Measurements from ENCODE around the gene PPP1CB.
"Not testable (repeated sequence)": the region's sequence is repeated elsewhere in the genome, so short reads cannot be mapped to it uniquely, and the experiment has no call there.

Gene PPP1CB

GRCh38 chr2:28751252-28751955, at the start of gene PPP1CB:
Gene PPP1CB (plus strand): TSS chr2:28751830. CDS start chr2:28752125, 295 bp downstream.
- ATAC-seq = peak; percentile 86 to 88

GRCh38 chr2:28702415-28702861, 49.2 kb upstream of the PPP1CB start:
- ATAC-seq = no peak

- ATAC-seq = no peak
Measured at GRCh38 chr2:28702878-28703277, 48.8 kb upstream of the PPP1CB start.

GRCh38 chr2:28704621-28705020, 47.0 kb upstream of the PPP1CB start:
- no peak for ATAC-seq

DNA sequence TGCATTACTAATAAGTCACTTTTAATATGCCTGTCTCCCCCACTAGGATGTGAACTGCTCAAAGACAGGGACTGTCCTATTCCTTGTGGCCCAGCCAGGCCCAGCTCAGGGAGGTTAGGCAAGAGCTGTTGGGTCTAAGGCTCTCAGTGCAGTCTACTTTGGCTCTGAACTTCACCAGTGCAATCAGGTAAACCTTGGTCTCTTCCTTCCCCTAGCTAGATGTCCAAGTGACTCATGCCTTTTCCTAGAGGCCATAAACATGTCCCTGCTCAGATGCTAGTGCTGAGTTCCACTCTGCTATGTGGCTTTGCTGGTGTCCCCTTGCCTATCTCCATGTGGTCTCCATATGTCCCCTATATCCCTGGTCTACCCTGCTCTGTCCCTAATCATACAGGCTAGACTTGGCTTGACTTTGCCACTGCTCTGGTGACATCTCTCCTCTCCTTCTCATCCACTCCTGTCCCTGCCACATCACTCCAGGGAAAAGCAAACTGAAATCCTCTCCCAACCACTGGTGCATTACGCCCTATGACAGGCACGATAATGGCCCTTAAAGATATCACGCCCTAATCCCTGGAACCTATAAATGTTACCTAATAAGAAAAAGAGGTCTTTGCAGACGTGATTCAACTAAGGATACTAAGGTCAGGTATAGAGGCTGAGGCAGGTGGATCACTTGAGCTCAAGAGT, 45.7 kb upstream of the PPP1CB start:
- ATAC-seq = no peak

GRCh38 chr2:28707592-28707991, 44.0 kb upstream of the PPP1CB start:
- ATAC-seq = no peak

DNA sequence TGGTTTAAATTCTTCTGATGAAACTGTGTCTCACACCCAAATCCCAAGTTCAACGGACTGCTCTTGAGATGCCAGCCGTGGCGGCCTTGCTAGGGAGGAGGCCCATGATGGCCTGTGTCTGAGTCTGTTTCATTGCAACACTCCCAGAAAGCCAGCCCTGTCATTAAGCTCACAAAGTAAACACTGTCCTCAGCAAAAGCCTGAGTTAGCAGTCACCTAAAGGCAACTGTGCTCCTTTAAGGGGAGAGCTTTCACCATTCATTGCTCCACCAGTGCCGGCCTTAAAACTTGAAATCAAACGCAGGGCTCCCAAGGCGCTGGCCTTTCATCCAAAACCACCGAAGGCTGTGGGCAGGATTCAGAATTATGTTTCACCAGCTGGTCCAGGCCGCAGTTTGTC, 42.5 kb upstream of the PPP1CB start:
- no peak for ATAC-seq

- ATAC-seq = no peak
Measured at GRCh38 chr2:28710545-28710944, 41.1 kb upstream of the PPP1CB start.

- peak; percentile 67 to 69 for ATAC-seq
Measured at GRCh38 chr2:28713577-28714298, 37.9 kb upstream of the PPP1CB start.

DNA sequence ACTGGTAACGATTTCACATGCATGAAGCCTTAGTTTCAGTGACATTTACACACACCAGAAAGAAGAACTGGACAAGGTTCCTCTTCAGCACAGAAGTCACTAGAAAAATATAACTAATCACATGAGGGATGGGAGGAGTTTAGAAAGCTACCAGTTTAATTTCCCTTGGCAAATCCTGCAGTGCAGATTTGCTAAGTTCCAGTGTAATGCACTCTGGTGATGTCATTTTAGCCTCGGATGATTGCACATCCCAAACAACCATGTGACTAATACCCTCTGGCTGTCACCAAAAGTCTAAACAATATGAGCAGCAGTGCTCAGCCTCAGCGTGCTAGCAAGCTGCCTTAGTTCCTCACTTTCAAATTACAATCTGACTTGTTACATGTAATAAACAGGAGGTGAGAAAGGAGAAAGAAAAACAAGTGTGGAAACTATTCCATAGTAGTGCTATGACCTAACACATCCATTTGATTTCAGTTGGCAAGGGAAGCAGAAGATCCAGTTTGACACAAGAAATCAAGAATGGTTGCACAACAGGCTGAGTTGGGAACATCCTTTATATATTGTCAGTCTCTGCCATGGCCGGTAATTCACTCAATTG, 35.3 kb upstream of the PPP1CB start:
- ATAC-seq = peak in 1 of 2 donors; percentile 21

- no peak for ATAC-seq
Measured at GRCh38 chr2:28717339-28717758, 34.3 kb upstream of the PPP1CB start.

GRCh38 chr2:28720345-28720744, 31.3 kb upstream of the PPP1CB start:
- ATAC-seq = no peak

- ATAC-seq = no peak
Measured at GRCh38 chr2:28721601-28722191, 29.9 kb upstream of the PPP1CB start.

DNA sequence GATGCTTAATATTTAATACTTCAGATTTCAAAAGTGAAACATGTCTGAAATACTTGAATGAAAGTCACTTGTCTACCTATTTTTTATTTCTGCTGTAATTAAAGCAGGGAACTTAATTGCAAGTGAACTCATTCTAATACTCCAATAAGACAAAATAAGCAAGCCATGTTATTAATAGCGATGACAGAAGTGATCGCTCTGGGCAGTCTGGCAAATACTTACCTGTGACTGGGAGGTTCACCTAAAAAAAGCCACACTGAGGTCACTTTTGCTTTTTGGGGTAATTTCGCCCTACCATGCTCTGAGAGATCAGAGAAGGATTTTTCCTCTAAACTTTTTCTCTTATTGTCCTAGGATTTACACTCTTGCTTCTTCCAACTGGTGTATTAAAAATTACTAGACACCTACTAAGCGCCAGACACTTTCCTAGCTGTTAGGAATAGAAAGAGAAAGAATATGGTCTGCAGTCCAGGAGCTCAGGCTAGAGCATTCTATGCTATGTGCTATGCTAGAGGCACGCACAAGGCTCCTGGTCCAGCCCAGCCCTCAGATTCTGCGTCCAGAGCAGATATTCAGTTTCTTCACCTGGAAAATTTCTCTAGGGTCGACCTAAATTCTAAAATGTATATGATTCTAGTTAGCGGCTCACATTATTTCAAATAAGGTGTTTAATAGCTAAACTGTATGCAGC, 26.5 kb upstream of the PPP1CB start:
- ATAC-seq = no peak

DNA sequence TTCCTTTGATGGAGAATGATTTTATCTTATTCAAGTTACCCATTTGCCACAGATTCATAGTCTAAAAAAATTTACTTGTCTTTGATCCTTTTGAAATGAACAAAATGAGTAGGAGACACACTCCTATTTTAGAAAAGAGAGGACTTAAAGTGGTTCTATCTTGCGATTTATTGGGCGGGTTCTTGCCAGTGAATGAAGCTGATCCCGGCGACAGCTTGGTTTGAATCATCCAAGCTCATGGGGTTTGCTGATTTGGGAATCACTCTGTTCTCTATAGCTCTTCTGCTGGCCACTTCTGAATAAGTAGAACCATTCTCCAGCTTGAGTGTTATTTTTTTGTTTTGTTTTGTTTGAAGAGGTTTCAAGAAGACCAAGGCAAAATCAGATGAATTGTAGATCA, 25.5 kb upstream of the PPP1CB start:
- no peak for ATAC-seq

DNA sequence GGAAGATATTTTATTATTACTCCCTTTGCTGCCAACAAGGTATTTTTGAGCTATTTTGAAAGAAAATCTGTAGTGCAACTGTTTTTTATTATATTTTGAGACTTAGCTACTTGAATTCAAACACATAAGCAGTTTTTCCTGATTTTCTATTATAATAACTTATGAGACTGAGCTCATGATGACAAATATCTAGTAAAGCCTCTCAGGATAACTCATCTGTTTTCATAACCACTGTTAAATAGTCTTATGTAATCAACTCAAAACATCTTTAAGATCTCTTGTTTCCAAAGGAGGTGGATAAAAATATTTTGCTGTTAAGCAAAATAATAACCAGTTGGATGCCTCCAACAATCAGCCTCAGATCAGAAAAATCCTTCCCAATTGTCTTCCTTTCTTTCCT, 21.9 kb upstream of the PPP1CB start:
- no peak for ATAC-seq

GRCh38 chr2:28730641-28731146, 20.9 kb upstream of the PPP1CB start:
- ATAC-seq = no peak

- ATAC-seq = no peak
Measured at GRCh38 chr2:28735511-28735910, 16.1 kb upstream of the PPP1CB start.

DNA sequence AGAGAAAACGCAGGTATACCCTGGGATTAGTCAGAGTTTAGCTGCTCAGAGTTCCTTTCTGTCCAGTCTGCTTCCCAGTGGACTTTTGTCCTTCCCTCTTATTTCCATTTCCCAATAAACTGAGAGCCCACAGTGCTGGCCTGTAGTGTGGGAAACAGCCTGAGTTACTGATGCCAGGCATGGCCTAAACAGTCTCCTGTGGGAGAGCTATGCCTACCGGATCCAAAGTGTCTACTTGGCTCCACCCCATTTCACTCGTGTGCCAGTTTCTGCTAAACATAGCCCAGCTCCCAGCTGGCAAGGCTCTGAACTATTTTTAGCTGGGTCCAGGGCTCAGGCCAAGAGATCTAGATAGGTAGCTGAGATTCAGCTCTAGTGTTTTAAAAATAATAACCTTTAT, 15.6 kb upstream of the PPP1CB start:
- no peak for ATAC-seq

DNA sequence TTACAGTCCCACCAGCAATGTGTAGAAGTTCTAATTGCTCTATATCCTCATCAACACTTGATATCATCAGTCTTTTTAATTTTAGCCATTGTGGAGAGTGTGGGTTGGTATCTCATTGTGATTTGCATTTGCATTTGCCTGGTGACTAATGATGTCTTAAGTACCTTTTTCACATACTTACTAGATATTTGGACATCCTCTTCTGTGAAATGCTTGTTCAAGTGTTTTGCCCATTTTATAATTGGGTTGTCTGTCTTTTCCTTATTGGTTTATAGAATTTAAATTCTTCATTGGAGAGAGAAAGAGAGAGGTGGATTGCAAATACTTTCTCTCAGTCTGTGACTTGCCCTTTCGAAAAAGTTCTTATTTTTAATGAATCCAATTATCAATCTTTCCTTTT, 14.0 kb upstream of the PPP1CB start:
- ATAC-seq = no peak

- not testable (repeated sequence) for ATAC-seq
Measured at GRCh38 chr2:28742619-28743018, 9.0 kb upstream of the PPP1CB start.

DNA sequence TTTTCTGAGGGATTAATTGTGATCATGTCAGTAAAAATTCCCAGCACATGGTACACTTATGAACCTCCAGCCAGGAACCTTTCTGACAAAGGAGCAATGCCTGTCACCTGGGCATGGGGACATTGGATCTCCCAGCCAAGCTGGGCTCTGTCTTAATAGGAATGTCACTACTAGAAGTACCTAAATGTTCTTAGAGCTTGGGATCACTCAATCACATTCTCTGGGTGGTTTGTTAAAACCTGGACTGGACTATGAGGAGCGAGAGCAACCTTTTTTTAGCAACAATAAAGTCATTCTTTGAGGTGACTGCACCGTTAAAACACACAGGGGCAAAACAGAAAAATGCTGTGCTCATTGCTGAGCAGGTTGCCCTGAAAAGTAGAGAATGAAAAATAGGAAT, 6.4 kb upstream of the PPP1CB start:
- ATAC-seq = no peak

Data from activated CD4-positive, CD25-positive, alpha-beta regulatory T cell treated with anti-CD3 and anti-CD28 coated beads, Interleukin-2, amount 50 U/mL, for 24 hours (primary cell).